Osteoblast (primary cell): ENCODE results near the gene MAPK10. TPM values are rescaled to one million over a fixed set of nuclear protein-coding genes. Genes with fewer than 3 reads are reported as not detected.

Source experiments
- DNase-seq: peaks from one replicate; pipeline ENCODE4 v3.0.0; 2011; ENCODE audit warnings: low spot score, mixed read lengths; ENCODE audit not compliant: insufficient read length; ENCODE audit errors: missing footprints
- H2AFZ ChIP-seq: 2 replicates; pipeline ENCODE4 v1.6.0; 2011; ENCODE audit warnings: mild to moderate bottlenecking, low read length
- H3K27ac ChIP-seq: 2 replicates; pipeline ENCODE4 v1.5.1; 2011; ENCODE audit warnings: mild to moderate bottlenecking, low read depth, low read length, moderate library complexity
- H3K27me3 ChIP-seq: 2 replicates; pipeline ENCODE4 v1.6.0; 2012; ENCODE audit warnings: mild to moderate bottlenecking, control low read depth, inconsistent platforms, low read length, moderate library complexity; ENCODE audit not compliant: insufficient read depth
- H3K36me3 ChIP-seq: 2 replicates; pipeline ENCODE4 v1.5.1; 2011; ENCODE audit warnings: mild to moderate bottlenecking, low read length, control low read depth, moderate library complexity; ENCODE audit not compliant: insufficient read depth
- H3K4me1 ChIP-seq: 2 replicates; pipeline ENCODE4 v1.5.1; 2011; ENCODE audit warnings: mild to moderate bottlenecking, low read length, control low read depth, moderate library complexity; ENCODE audit not compliant: insufficient read depth
- H3K4me2 ChIP-seq: 2 replicates; pipeline ENCODE4 v1.6.0; 2011; ENCODE audit warnings: mild to moderate bottlenecking, low read length; ENCODE audit not compliant: insufficient read depth
- H3K4me3 ChIP-seq: fragments of 200-600 bp; sonication (generic); 3 replicates; pipeline ENCODE4 v1.5.1; 2012; ENCODE audit warnings: mild to moderate bottlenecking, low read length, inconsistent platforms; ENCODE audit not compliant: insufficient read depth
- H3K79me2 ChIP-seq: 2 replicates; pipeline ENCODE4 v1.6.0; 2012; ENCODE audit warnings: mild to moderate bottlenecking, low read length, control low read depth, inconsistent platforms; ENCODE audit not compliant: insufficient read depth
- H3K9me3 ChIP-seq: 2 replicates; pipeline ENCODE4 v1.5.1; 2011; ENCODE audit warnings: low read depth, low read length, control low read depth
- H4K20me1 ChIP-seq: 2 replicates; pipeline ENCODE4 v1.6.0; 2012; ENCODE audit warnings: mild to moderate bottlenecking, low read length, control low read depth; ENCODE audit not compliant: insufficient read depth
- CTCF ChIP-seq: IDR thresholded peaks from 2 replicates; pipeline ENCODE4 v1.5.1; 2011; ENCODE audit warnings: mild to moderate bottlenecking, low read depth, low read length, moderate library complexity; ENCODE audit errors: extremely low read depth
- total RNA-seq: library from RNA; depleted of rRNA; stranded (reverse); fragments of >200 nt; gene quantifications from 2 replicates; pipeline ENCODE4 v1.2.3, GENCODE V29; 2012

Gene MAPK10
- total RNA-seq, 1 donor = 13.0 TPM

GRCh38 chr4:86271057-86271456, 88.8 kb downstream of the MAPK10 start:
- Histone ChIP-seq H3K27me3 (peaks cover 3% of the 10 kb centered on the region), H3K4me2 (no peak overlapping the region), H3K4me3 (no peak overlapping the region), H3K79me2 (no peaks in the 10 kb centered on the region), H3K4me1 (peaks cover 7% of the 10 kb centered on the region), H3K9me3 (no peaks in the 10 kb centered on the region), H3K27ac (no peak overlapping the region), H3K36me3 (no peaks in the 10 kb centered on the region), H4K20me1 (no peaks in the 10 kb centered on the region), H2AFZ (no peak overlapping the region)
- DNase-seq = no peak
- TF ChIP-seq CTCF = no peak

GRCh38 chr4:86269354-86269753, 90.5 kb downstream of the MAPK10 start:
- Histone ChIP-seq H3K4me1 (no peaks in the 10 kb centered on the region), H3K36me3 (no peaks in the 10 kb centered on the region), H3K27ac (no peak overlapping the region), H3K4me3 (no peak overlapping the region), H4K20me1 (no peaks in the 10 kb centered on the region), H3K4me2 (no peak overlapping the region), H2AFZ (no peak overlapping the region), H3K27me3 (peaks cover 3% of the 10 kb centered on the region), H3K79me2 (no peaks in the 10 kb centered on the region), H3K9me3 (no peaks in the 10 kb centered on the region)
- no peak for TF ChIP-seq CTCF
- no peak for DNase-seq

GRCh38 chr4:86264241-86264640, 95.6 kb downstream of the MAPK10 start:
- no peak for DNase-seq
- H4K20me1 ChIP-seq = no peaks in the 10 kb centered on the region
- no peak for TF ChIP-seq CTCF
- H3K4me3 ChIP-seq = no peak overlapping the region
- H3K27ac ChIP-seq = no peak overlapping the region
- no peaks in the 10 kb centered on the region for H3K79me2 ChIP-seq
- H3K4me1 ChIP-seq = peaks cover 3% of the 10 kb centered on the region
- H3K4me2 ChIP-seq = no peak overlapping the region
- H2AFZ ChIP-seq = no peak overlapping the region
- no peaks in the 10 kb centered on the region for H3K9me3 ChIP-seq
- no peaks in the 10 kb centered on the region for H3K36me3 ChIP-seq
- peaks cover 3% of the 10 kb centered on the region for H3K27me3 ChIP-seq

- DNase-seq = peak; percentile 44
- Histone ChIP-seq H3K36me3 (no peaks in the 10 kb centered on the region), H3K9me3 (no peaks in the 10 kb centered on the region), H3K27me3 (no peaks in the 10 kb centered on the region), H2AFZ (no peak overlapping the region), H3K4me1 (peaks cover 3% of the 10 kb centered on the region), H3K27ac (no peak overlapping the region), H4K20me1 (no peaks in the 10 kb centered on the region), H3K4me2 (peak overlapping the region; percentile 15), H3K4me3 (no peak overlapping the region), H3K79me2 (no peaks in the 10 kb centered on the region)
- no peak for TF ChIP-seq CTCF
Measured at GRCh38 chr4:86261636-86262035, 98.2 kb downstream of the MAPK10 start.
